Memory B cell (primary cell): ENCODE measurements around the gene RFPL1.
"Not testable (repeated sequence)": the region's sequence is repeated elsewhere in the genome, so short reads cannot be mapped to it uniquely, and the experiment has no call there.

Source experiments
- ATAC-seq: fragments of 150-1000 bp; cut with Tn5 transposase; 2 replicates; pipeline ENCODE4 v1.10.0; 2021; ENCODE audit warnings: low read depth, mild to moderate bottlenecking, moderate library complexity
- DNase-seq, 2 donors: peaks; one replicate each; pipeline ENCODE4 v3.0.0; 2022; ENCODE audit warnings: low spot score in 2 of 2
- H3K27ac Mint-ChIP-seq: one replicate; pipeline ENCODE4 v1.8.0; 2022; ENCODE audit warnings: mild to moderate bottlenecking, moderate library complexity, mixed read lengths
- H3K27me3 Mint-ChIP-seq: one replicate; pipeline ENCODE4 v1.8.0; 2022; ENCODE audit warnings: mixed read lengths
- H3K36me3 Mint-ChIP-seq: one replicate; pipeline ENCODE4 v1.8.0; 2022; ENCODE audit warnings: mild to moderate bottlenecking, mixed read lengths
- H3K4me1 Mint-ChIP-seq: one replicate; pipeline ENCODE4 v1.8.0; 2022; ENCODE audit warnings: mixed read lengths
- H3K4me3 Mint-ChIP-seq: one replicate; pipeline ENCODE4 v1.8.0; 2022; ENCODE audit warnings: mild to moderate bottlenecking, moderate library complexity, mixed read lengths
- H3K9me3 Mint-ChIP-seq: one replicate; pipeline ENCODE4 v1.8.0; 2022; ENCODE audit warnings: mixed read lengths

Gene RFPL1

GRCh38 chr22:29438283-29438682 is at the start of gene RFPL1:
Gene RFPL1 (plus strand): TSS chr22:29438583.
- not testable (repeated sequence) for H3K4me1 Mint-ChIP-seq, H3K4me3 Mint-ChIP-seq

GRCh38 chr22:29388759-29389090 is 49.7 kb upstream of the RFPL1 start:
- peaks cover 39% of the 10 kb centered on the region for H3K4me1 Mint-ChIP-seq
- peaks cover 4% of the 10 kb centered on the region for H3K36me3 Mint-ChIP-seq
- DNase-seq (no peak), ATAC-seq (no peak)
- peak overlapping the region; percentile 94 for H3K27ac Mint-ChIP-seq
- no peaks in the 10 kb centered on the region for H3K27me3 Mint-ChIP-seq
- H3K4me3 Mint-ChIP-seq: peak overlapping the region; percentile 93
- H3K9me3 Mint-ChIP-seq: no peaks in the 10 kb centered on the region

More at GRCh38 chr22:29438283-29438682, at the start of gene RFPL1:
- H3K27me3 Mint-ChIP-seq, DNase-seq, H3K27ac Mint-ChIP-seq, H3K9me3 Mint-ChIP-seq, H3K36me3 Mint-ChIP-seq, ATAC-seq: not testable (repeated sequence)

GRCh38 chr22:29390270-29390669 is 48.1 kb upstream of the RFPL1 start:
- H3K27me3 Mint-ChIP-seq: no peaks in the 10 kb centered on the region
- ATAC-seq (no peak), DNase-seq (no peak)
- H3K27ac Mint-ChIP-seq: no peak overlapping the region
- H3K4me3 Mint-ChIP-seq: no peak overlapping the region
- peaks cover 32% of the 10 kb centered on the region for H3K4me1 Mint-ChIP-seq
- peaks cover under 1% of the 10 kb centered on the region for H3K36me3 Mint-ChIP-seq
- no peaks in the 10 kb centered on the region for H3K9me3 Mint-ChIP-seq

GRCh38 chr22:29391546-29391945 is 46.8 kb upstream of the RFPL1 start:
- H3K4me3 Mint-ChIP-seq: no peak overlapping the region
- no peaks in the 10 kb centered on the region for H3K27me3 Mint-ChIP-seq
- no peaks in the 10 kb centered on the region for H3K9me3 Mint-ChIP-seq

GRCh38 chr22:29393019-29393608 is 45.3 kb upstream of the RFPL1 start:
- Mint-ChIP-seq H3K4me1 (peaks cover 9% of the 10 kb centered on the region), H3K9me3 (no peaks in the 10 kb centered on the region), H3K27me3 (no peaks in the 10 kb centered on the region), H3K36me3 (no peaks in the 10 kb centered on the region), H3K4me3 (no peak overlapping the region), H3K27ac (no peak overlapping the region)
- ATAC-seq (no peak), DNase-seq (no peak)

More at GRCh38 chr22:29391546-29391945, 46.8 kb upstream of the RFPL1 start:
- H3K36me3 Mint-ChIP-seq: no peaks in the 10 kb centered on the region
- DNase-seq (no peak), ATAC-seq (no peak)
- H3K4me1 Mint-ChIP-seq: peaks cover 20% of the 10 kb centered on the region
- H3K27ac Mint-ChIP-seq: no peak overlapping the region

- Mint-ChIP-seq H3K4me1 (peaks cover 6% of the 10 kb centered on the region), H3K4me3 (no peak overlapping the region), H3K36me3 (no peaks in the 10 kb centered on the region), H3K27ac (no peak overlapping the region), H3K9me3 (no peaks in the 10 kb centered on the region), H3K27me3 (no peaks in the 10 kb centered on the region)
- ATAC-seq (peak; percentile 98), DNase-seq (peak; percentile 64 to 69)
Measured at GRCh38 chr22:29394931-29395581, 43.3 kb upstream of the RFPL1 start.

GRCh38 chr22:29396126-29396525 is 42.3 kb upstream of the RFPL1 start:
- Mint-ChIP-seq H3K4me1 (peaks cover 6% of the 10 kb centered on the region), H3K27ac (no peak overlapping the region), H3K27me3 (no peaks in the 10 kb centered on the region), H3K4me3 (no peak overlapping the region), H3K9me3 (no peaks in the 10 kb centered on the region), H3K36me3 (no peaks in the 10 kb centered on the region)
- no peak for DNase-seq
- no peak for ATAC-seq

GRCh38 chr22:29397791-29398190 is 40.6 kb upstream of the RFPL1 start:
- Mint-ChIP-seq H3K4me3 (no peak overlapping the region), H3K9me3 (no peaks in the 10 kb centered on the region), H3K27ac (no peak overlapping the region), H3K36me3 (no peaks in the 10 kb centered on the region), H3K4me1 (peaks cover 9% of the 10 kb centered on the region), H3K27me3 (peaks cover 2% of the 10 kb centered on the region)
- ATAC-seq (no peak), DNase-seq (no peak)

- no peak for ATAC-seq
- Mint-ChIP-seq H3K36me3 (no peaks in the 10 kb centered on the region), H3K9me3 (no peaks in the 10 kb centered on the region), H3K27me3 (peaks cover 2% of the 10 kb centered on the region), H3K4me3 (no peak overlapping the region), H3K27ac (no peak overlapping the region), H3K4me1 (peaks cover 3% of the 10 kb centered on the region)
- DNase-seq: no peak
Measured at GRCh38 chr22:29400576-29400975, 37.8 kb upstream of the RFPL1 start.

- not testable (repeated sequence) for H3K4me3 Mint-ChIP-seq, DNase-seq, H3K36me3 Mint-ChIP-seq, H3K4me1 Mint-ChIP-seq, H3K9me3 Mint-ChIP-seq, ATAC-seq, H3K27me3 Mint-ChIP-seq, H3K27ac Mint-ChIP-seq
Measured at GRCh38 chr22:29401538-29401937, 36.8 kb upstream of the RFPL1 start.

- Mint-ChIP-seq H3K36me3 (no peaks in the 10 kb centered on the region), H3K27me3 (no peaks in the 10 kb centered on the region), H3K4me1 (peaks cover 17% of the 10 kb centered on the region), H3K27ac (no peak overlapping the region), H3K4me3 (peak overlapping the region; percentile 40), H3K9me3 (no peaks in the 10 kb centered on the region)
- DNase-seq (no peak), ATAC-seq (no peak)
Measured at GRCh38 chr22:29408940-29409339, 29.4 kb upstream of the RFPL1 start.

GRCh38 chr22:29411569-29412211 is 26.7 kb upstream of the RFPL1 start:
- not testable (repeated sequence) for H3K9me3 Mint-ChIP-seq, H3K36me3 Mint-ChIP-seq, H3K27me3 Mint-ChIP-seq
- Mint-ChIP-seq H3K4me3 (peak overlapping the region; percentile 76), H3K4me1 (peaks cover 23% of the 10 kb centered on the region), H3K27ac (peak overlapping the region; percentile 63)
- DNase-seq (peak in 1 of 2 donors; percentile 39), ATAC-seq (peak; percentile 86)

GRCh38 chr22:29412772-29413171 is 25.6 kb upstream of the RFPL1 start:
- H3K4me1 Mint-ChIP-seq: peaks cover 25% of the 10 kb centered on the region
- not testable (repeated sequence) for H3K4me3 Mint-ChIP-seq, H3K36me3 Mint-ChIP-seq, H3K27me3 Mint-ChIP-seq, H3K9me3 Mint-ChIP-seq, DNase-seq, ATAC-seq, H3K27ac Mint-ChIP-seq

GRCh38 chr22:29414951-29415591 is 23.3 kb upstream of the RFPL1 start:
- Mint-ChIP-seq H3K4me3 (peak overlapping the region; percentile 92), H3K4me1 (peaks cover 19% of the 10 kb centered on the region), H3K27ac (peak overlapping the region; percentile 88)
- H3K36me3 Mint-ChIP-seq, H3K9me3 Mint-ChIP-seq, H3K27me3 Mint-ChIP-seq: not testable (repeated sequence)
- DNase-seq (peak; percentile 33 to 36), ATAC-seq (peak; percentile 67)
